HG03064 (cell line): ENCODE results near the gene RPRD1A.
"Not testable (repeated sequence)": the region's sequence is repeated elsewhere in the genome, so short reads cannot be mapped to it uniquely, and the experiment has no call there.

Experiments
- ATAC-seq: cut with Tn5 transposase; IDR thresholded peaks from one replicate; pipeline ENCODE4 v1.9.1; 2021; ENCODE audit warnings: low read depth; ENCODE audit not compliant: unreplicated experiment

RPRD1A gene

DNA sequence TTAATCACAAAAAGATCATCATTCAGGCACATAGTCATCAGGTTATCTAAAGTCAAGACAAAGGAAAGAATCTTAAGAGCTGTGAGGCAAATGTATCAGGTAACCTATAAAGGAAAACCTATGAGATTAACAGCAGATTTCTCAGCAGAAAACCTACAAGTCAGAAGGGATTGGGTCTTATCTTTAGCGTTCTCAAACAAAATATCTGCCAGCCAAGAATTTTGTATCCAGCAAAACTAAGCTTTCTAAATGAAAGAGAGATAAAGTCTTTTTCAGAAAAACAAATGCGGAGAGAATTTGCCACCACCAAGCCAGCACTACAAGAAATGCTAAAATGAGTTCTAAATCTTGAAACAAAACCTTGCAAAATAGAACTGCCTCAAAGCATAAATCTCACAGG is 13.8 kb upstream of the RPRD1A start:
- not testable (repeated sequence) for ATAC-seq

DNA sequence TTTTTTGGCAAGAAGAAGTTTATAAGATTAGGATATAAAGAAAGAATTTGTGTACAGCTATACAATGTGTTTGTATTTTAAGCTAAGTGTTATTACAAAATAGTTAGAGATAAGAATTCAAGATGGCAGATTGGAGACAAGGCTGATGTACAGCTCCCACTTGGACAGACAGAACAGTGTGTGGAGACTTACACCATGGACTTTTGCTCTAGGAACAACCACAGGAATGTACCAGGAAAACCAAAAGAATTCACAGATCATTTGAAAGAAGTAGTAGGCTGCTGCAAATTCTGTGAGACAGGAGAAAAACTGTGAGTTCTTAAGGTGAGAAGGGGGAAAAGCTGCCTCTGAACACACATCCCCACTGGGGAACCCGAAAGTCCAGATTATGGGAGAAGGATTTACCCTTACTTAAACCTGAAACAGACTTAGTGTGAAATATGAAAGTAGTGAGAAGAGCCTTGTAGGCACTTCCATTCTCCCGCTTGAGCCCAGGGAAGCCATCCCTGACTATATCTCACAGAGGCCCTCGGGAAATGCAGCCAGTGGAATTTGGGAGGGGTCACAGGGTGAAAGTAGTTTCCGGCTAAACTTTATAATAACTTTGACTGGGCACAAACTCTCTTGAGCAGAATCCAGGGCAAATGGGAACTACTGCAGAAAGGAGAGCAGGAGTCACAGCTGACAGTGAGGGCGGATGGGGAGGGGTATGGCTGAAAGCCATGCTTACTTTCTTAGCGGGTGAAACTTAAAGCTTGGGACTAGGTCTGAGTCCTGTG is 11.6 kb upstream of the RPRD1A start:
- ATAC-seq: no peak

DNA sequence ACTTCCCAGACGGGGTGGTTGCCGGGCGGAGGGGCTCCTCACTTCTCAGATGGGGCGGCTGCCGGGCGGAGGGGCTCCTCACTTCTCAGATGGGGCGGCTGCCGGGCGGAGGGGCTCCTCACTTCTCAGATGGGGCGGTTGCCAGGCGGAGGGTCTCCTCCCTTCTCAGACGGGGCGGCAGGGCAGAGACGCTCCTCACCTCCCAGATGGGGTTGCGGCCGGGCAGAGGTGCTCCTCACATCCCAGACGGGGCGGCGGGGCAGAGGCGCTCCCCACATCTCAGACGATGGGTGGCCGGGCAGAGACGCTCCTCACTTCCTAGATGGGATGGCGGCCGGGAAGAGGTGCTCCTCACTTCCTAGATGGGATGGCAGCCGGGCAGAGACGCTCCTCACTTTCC is 10.4 kb upstream of the RPRD1A start:
- not testable (repeated sequence) for ATAC-seq

DNA sequence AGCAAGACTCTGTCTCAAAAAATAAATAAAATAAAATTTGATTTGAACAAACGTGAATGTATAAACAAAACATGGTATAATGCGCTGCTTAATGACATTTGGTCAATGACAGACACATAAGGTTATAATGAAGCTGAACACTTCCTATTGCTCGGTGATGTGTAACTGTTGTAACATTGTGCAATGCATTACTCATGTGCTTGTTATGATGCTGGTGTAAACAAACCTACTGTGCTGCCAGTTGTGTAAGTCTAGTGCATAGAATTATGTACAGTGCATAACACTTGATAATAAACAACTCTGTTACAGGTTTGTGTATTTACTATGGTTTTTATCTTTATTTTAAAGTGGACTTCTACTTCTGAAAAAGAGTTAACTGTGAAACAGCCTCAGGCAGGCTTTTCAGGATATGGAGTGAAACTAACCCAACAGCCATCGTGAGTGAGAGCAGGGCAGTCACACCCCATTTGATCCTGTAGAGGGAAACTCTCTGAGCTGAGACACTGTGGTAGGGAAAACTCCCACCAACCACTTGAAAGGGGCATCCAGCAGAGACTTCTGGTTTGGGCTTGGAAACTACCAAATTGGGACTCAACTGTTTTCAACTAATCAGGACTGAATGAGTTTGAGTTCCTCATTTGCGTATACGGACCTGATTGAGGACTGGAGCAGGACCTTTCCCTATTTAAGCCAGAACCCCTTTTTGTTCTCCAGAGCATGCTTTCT is 8.7 kb upstream of the RPRD1A start:
- ATAC-seq: no peak

DNA sequence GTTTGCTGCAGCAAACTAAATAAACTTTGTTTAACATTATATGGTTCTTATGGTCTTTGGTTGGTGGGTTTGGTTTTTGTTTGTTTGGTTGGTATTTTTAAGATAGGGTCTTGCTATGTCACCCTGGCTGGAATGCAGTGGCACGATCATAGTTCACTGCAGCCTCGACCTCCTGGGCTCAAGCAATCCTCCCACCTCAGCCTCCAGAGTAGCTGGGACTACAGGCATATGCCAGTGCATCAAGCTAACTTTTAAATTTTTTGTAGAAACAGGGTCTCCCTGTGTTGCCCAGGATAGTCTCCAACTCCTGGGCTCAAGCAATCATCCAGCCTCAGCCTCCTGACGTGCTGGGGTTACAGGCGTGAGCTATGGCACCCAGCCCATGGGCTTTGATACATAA is 7.1 kb upstream of the RPRD1A start:
- no peak for ATAC-seq

DNA sequence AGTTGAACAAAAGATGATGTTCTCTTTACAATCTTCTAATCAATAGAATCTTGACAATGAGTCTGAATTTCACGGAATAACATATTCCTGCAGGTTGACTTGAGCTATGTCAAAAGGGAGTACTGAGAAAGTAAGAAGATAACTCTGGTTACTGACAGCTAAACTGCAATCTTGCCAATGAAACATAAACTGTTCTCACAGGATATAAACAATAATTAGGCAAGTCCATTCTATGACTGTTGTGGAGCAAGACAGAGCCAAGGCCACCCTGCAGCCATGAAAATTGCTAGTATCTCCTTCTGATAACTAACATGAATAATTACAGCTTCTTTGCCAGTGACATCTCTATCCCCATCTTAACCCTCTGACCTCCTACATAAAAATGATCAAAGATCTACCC is 6.3 kb upstream of the RPRD1A start:
- ATAC-seq: no peak

DNA sequence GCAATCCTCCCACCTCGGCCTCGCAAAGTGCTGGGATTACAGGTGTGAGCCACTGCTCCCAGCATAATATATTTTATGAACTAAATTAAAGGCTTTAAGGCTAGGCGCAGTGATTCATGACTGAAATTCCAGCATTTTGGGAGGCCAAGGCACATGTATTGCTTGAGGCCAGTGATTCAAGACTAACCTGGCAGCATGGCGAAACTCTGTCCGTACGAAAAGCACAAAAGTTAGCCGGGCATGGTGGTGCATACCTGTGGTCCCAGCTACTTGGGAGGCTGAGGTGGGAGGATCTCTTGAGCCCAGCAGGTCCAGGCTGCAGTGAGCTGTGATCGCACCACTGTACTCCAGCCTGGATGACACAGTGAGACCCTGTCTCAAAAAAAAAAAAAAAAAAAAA is 5.0 kb upstream of the RPRD1A start:
- ATAC-seq: not testable (repeated sequence)

DNA sequence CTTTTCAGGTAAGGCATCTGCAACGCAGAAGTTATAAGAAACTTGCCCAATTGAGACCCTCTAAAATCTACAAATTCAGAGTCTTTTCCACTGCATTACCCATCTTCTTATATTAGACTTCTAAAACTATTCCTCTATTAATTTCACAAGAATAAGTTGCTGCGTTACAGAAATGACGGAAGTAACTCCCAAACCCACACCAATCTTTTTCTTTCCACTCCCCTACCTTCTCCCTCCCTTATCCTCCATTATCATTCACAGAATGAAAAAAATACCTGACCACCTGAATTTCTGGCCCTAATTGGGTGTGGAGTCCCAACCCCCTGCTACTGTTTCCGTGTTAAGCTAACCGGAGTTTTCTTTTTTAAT is 689 bp downstream of the RPRD1A start:
- peak; percentile 5 for ATAC-seq

DNA sequence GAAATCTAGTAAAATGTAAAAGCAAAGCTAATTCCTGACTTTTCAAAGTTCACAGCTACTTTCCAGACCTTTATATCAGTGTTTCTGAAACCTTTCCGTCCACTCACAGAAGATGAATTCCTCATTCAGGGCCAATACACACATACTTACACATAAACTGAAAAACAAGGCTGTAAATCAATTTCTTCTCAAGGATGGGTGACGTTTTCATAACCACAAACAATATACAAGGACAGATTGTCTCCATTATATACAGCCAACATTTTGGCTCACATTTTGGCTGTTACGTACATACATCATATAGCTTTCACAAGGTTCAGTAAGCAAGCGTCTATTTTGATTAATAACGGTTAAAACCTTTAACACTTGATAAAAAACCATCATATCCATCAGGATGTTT is 1.4 kb downstream of the RPRD1A start:
- no peak for ATAC-seq

DNA sequence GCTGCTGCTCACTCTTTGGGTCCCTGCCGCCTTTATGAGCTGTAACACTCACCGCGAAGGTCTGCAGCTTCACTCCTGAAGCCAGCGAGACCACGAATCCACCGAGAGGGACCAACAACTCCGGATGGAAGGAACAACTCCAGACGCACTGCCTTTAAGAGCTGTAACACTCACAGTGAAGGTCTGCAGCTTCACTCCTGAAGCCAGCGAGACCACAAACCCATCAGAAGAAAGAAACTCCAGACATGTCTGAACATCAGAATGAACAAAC is 2.6 kb downstream of the RPRD1A start:
- not testable (repeated sequence) for ATAC-seq

DNA sequence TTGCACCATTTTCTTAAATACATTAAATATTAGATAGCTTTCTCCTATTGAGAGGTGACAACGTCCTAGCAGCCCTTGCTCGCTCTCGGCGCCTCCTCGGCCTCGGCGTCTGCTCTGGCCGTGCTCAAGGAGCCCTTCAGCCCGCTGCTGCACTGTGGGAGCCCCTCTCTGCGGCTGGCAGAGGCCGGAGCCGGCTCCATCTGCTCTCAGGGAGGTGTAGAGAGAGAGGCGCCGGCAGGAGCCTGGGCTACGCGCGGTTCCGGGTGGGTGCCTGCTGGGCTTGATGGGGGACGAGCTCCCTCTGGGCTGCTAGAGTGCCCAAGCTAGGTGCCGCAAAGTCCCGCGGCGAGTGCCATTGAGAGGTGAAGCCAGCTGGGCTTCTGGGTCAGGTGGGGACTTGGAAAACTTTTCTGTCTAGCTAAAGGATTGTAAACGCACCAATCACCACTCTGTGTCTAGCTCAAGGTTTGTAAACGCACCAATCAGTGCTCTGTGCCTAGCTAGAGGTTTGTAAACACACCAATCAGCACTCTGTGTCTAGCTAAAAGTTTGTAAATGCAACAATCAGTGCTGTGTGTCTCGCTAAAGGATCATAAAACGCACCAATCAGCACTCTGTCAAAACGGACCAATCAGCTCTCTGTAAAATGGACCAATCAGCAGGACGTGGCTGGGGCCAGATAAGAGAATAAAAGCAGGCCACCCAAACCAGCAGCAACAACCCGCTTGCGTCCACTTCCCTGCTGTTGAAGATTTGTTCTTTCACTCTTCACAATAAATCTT is 3.1 kb downstream of the RPRD1A start:
- no peak for ATAC-seq

DNA sequence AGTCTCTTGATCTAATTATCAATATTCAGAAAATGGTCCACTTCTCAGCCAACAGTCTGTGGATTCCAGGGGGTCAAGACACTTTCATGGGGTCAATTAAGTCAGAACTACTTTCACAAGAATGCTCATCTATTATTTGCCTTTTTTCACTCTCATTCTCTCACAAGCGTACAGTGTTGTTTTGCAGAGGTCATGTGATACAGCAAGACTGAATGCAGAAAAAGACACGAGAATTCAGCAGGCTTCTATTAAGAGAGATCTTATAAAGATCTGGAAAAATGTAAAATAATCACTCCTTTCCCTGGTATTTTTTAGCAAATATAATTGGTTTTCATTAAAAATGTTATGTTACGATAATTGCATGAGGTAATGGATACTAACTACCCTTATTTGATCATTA is 8.7 kb downstream of the RPRD1A start:
- ATAC-seq: no peak

DNA sequence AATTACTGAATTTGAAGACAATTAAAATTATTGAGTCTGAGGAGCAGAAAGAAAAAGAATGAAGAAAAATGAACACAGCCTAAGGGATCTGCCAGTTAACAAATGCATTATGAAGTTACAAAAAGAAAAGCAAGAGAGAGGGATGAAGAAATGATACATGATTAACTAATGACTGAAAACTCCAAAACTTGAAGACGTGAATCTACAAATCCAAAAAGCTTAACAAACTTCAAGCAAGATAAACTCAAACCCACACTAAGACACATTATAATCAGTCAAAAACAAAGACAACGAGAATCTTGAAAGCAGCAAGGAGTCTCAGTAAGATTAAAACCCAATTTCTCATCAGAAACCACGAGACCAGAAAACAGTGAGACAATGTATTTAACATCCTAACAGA is 15.6 kb downstream of the RPRD1A start:
- no peak for ATAC-seq

DNA sequence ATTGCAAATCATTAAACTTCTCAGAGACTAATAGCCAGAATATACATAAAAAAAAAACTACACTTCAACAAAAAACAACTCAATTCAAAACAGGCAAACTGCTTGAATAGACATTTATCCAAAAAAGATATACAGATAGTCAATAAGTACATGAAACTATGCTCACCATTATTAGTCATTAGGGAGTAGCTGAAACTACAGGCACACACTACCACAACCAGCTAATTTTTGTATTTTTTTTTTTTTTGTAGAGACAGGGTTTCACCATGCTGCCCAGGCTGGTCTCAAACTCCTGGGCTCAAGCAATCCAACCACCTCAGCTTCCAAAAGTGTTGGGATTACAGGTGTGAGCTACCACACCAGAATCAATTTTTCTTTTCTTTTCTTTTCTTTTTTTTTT is 16.9 kb downstream of the RPRD1A start:
- ATAC-seq: no peak

DNA sequence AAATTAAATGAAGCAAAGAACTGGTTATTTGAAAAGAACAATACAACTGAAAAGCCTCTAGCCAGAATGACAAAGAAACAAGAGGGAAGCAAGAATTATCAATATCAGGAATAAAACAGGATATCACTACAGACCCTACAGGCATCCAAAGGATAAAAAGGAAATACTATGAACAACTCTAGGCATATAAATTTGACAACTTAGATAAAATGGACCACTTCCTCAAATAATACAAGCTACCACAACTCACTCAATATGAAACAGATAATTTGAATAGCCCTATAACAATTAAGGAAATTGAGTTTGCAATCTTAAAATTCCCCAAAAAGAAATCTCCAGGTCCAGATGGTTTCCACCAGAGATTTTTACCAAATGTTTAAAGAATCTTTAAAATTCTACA is 19.8 kb downstream of the RPRD1A start:
- no peak for ATAC-seq

DNA sequence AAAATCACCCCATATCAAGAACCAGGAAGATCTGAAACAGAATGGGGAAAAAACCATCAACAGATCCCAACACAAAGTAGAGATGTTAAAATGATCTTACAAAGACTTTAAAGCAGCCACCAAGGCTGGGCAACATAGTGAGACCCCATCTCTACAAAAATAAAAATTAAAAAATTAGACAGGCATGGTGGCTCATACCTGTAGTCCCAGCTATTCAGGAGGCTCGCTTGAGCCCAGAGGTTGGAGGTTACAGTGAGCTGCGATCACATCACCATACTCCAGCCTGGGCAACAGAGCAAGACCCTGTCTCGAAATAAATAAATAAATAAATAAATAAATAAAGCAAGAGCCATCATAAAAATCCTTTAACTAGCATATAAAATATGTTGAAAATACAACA is 20.5 kb downstream of the RPRD1A start:
- ATAC-seq: no peak

DNA sequence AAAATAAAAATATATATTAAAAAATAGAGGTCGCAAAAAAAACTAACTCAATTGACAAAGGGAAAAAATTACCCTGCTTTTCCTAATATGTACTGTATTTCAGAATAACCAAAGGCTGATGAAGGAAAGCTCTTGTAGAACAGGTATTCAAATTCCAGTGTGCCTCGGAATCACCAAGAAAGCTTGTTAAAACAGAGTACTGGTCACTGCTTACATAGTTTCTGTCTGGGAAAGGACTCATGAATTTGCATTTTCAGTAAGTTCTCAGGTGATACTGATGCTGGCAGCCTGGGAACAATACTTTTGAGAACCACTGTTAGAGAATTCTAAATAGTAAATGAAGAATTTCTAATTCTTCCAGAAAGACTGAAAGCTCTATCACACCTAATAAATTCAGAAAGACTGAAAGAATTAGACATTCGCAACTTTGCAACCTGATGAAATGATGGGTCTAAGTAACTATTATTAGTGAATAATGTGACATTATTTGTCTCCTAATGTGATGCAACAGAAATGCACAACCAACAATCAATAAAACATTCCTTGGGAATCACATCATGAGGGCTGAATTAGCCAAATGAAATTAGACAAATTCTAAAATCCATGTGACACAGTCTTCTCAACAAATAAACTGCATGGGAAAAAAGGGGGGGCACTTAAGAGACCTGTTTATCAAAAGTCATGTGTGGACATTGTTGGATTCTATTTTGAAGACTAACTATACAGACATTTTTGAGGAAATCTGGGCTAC is 21.9 kb downstream of the RPRD1A start:
- ATAC-seq: no peak

DNA sequence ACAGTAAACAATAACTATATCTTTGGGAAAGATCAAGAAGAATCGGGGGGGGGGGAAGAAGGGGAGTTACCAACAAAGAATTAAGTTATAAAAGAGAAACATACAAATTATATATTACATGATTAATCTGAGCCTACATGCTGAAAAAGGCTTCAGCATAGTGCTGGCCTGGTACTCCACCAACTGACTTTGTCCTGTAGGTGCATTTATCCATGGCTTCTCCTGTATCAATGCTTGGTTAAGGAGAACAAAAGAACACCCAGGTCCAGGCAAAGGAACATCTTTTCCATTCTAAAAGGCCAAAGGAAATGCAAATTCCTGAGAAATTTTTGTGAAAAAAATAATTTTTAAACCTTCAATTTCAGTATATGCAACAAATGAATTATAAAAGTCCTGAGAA is 24.2 kb downstream of the RPRD1A start:
- no peak for ATAC-seq

DNA sequence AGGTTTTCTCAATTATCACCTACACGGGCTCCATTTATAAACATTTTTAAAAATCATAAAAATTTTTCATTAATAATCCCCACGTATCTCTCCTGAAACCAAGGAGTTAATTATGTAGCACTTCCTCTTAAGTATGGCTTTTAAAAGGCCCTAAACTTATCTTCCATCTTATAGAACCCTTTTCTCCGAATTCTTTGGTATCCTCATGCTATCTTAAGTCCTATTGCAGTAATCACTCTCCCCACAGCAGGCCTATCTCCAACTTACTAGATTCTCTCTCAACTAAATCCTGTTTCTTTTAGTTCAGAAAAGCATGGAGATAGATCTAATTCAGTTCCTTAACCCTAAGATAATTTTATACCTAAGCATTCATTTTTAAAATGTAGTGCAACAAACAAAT is 26.2 kb downstream of the RPRD1A start:
- ATAC-seq: no peak

DNA sequence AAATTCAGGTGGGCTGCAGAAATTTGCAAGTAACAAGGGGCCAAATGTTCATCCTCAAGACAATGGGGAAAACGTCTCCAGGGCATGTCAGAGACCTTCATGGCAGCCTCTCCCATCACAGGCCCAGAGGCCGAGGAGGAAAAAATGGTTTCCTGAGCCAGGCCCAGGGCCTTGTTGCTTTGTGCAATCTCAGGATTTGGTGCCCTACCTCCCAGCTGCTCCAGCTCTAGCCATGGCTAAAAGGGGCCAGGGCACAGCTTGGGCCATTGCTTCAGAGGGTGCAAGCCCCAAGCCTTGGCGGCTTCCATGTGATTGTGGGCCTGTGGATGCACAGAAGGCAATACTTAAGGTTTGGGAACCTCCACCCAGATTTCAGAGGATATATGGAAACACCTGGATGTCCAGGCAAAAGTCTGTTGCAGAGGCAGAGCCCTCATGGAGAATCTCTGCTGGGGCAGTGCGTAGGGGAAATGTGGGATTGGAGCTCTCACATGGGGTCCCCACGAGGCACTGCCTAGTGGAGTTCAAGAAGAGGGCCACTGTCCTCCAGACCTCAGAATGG is 29.2 kb downstream of the RPRD1A start:
- no peak for ATAC-seq

DNA sequence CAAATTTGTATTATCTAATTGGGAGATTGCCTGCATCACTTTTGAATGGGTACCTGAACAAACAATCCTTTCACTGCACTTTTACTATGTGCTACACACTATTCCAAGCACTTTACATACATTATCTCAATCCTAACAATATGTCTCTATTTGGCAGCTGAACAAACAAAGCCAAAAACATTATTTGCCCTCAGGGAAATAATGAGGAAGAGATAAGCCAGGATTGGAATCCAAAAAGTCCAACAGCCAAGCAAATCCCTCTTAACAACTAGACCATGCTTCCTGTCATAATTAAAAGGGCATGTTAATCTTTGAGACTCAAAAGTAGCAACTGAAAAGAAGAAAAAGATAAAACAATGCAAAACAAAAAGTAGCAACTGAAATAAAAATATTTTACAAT is 32.1 kb downstream of the RPRD1A start:
- ATAC-seq: no peak
